Progenitor cell of endocrine pancreas (in vitro differentiated cells): ENCODE measurements around the gene ABCG1. TPM values are rescaled to one million over a fixed set of nuclear protein-coding genes. Genes with fewer than 3 reads are reported as not detected.

Experiments
- DNase-seq: peaks from one replicate; pipeline ENCODE4 v3.0.0; 2021; ENCODE audit warnings: low spot score; ENCODE audit not compliant: unreplicated experiment
- H3K27ac Mint-ChIP-seq: 2 replicates; pipeline ENCODE4 v1.8.0; 2021; ENCODE audit warnings: mild to moderate bottlenecking, moderate library complexity, mixed read lengths
- H3K27me3 Mint-ChIP-seq: 2 replicates; pipeline ENCODE4 v1.8.0; 2021; ENCODE audit warnings: mixed read lengths
- H3K36me3 Mint-ChIP-seq: 2 replicates; pipeline ENCODE4 v1.8.0; 2022; ENCODE audit warnings: mixed read lengths; ENCODE audit not compliant: insufficient read depth
- H3K4me1 Mint-ChIP-seq: 2 replicates; pipeline ENCODE4 v1.8.0; 2021; ENCODE audit warnings: low read depth, mixed read lengths
- H3K4me3 Mint-ChIP-seq: 2 replicates; pipeline ENCODE4 v1.8.0; 2021; ENCODE audit warnings: low read depth, mild to moderate bottlenecking, moderate library complexity, mixed read lengths
- H3K9me3 Mint-ChIP-seq: 2 replicates; pipeline ENCODE4 v1.8.0; 2021; ENCODE audit warnings: low read depth, mixed read lengths
- CTCF ChIP-seq: fragments of 200-600 bp; sonication (generic); IDR thresholded peaks from one replicate; pipeline ENCODE4 v1.5.0; 2021; ENCODE audit warnings: antibody characterized with exemption, mild to moderate bottlenecking; ENCODE audit not compliant: unreplicated experiment
- total RNA-seq: library from RNA; stranded (reverse); gene quantifications from 2 replicates; pipeline ENCODE4 v1.2.1, GENCODE V29; 2021

The ABCG1 gene
- total RNA-seq, 1 donor from 2014 or later = 4.6 TPM

- no peaks in the 10 kb centered on the region for H3K4me1 Mint-ChIP-seq
- H3K36me3 Mint-ChIP-seq = peaks cover 4% of the 10 kb centered on the region
- no peak overlapping the region for H3K4me3 Mint-ChIP-seq
- no peak for TF ChIP-seq CTCF
- H3K9me3 Mint-ChIP-seq = peaks cover 5% of the 10 kb centered on the region
- peaks cover 30% of the 10 kb centered on the region for H3K27me3 Mint-ChIP-seq
- no peak overlapping the region for H3K27ac Mint-ChIP-seq
- DNase-seq = no peak
These were observed 74.8 kb downstream of the ABCG1 start for GRCh38 chr21:42293649-42294272.

GRCh38 chr21:42294273-42294880 lies 75.4 kb downstream of the ABCG1 start:
- no peaks in the 10 kb centered on the region for H3K9me3 Mint-ChIP-seq
- H3K4me1 Mint-ChIP-seq = no peaks in the 10 kb centered on the region
- H3K27me3 Mint-ChIP-seq = peaks cover 30% of the 10 kb centered on the region
- H3K4me3 Mint-ChIP-seq = no peak overlapping the region
- peaks cover 2% of the 10 kb centered on the region for H3K36me3 Mint-ChIP-seq
- TF ChIP-seq CTCF = no peak
- DNase-seq = no peak
- H3K27ac Mint-ChIP-seq = no peak overlapping the region

GRCh38 chr21:42295845-42296244 lies 76.9 kb downstream of the ABCG1 start:
- no peak for TF ChIP-seq CTCF
- no peak overlapping the region for H3K27ac Mint-ChIP-seq
- DNase-seq = no peak
- peaks cover 2% of the 10 kb centered on the region for H3K36me3 Mint-ChIP-seq
- H3K27me3 Mint-ChIP-seq = peaks cover 31% of the 10 kb centered on the region
- H3K4me1 Mint-ChIP-seq = no peaks in the 10 kb centered on the region
- no peaks in the 10 kb centered on the region for H3K9me3 Mint-ChIP-seq
- no peak overlapping the region for H3K4me3 Mint-ChIP-seq

DNA sequence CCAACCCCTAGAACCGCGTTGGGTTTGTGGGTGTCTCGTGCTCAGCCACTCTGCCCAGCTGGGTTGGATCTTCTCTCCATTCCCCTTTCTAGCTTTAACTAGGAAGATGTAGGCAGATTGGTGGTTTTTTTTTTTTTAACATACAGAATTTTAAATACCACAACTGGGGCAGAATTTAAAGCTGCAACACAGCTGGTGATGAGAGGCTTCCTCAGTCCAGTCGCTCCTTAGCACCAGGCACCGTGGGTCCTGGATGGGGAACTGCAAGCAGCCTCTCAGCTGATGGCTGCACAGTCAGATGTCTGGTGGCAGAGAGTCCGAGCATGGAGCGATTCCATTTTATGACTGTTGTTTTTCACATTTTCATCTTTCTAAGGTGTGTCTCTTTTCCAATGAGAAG lies 77.6 kb downstream of the ABCG1 start:
- Mint-ChIP-seq H3K36me3 (peaks cover 2% of the 10 kb centered on the region), H3K9me3 (no peaks in the 10 kb centered on the region), H3K27ac (no peak overlapping the region), H3K27me3 (peaks cover 34% of the 10 kb centered on the region), H3K4me3 (no peak overlapping the region), H3K4me1 (no peaks in the 10 kb centered on the region)
- DNase-seq = no peak
- TF ChIP-seq CTCF = no peak

DNA sequence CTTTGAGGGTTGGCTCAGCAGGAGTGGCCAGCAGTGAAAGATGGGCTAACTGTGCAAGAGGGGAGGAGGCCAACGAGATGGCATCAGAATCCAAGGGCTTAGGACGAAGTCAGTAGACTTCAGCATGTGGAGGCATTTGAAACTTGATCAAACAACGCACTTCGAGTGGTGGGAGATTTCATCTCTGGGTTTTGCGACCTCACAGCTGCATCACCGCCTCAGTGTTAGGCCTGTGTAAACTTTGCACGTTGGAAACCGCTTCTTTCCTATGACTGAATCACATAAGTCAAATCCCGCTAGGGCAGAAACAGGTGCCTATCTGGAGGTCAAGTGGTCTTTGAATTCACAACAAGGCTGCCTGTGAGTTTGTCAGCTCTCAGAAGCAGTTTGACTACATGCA lies 78.4 kb downstream of the ABCG1 start:
- TF ChIP-seq CTCF = no peak
- H3K27ac Mint-ChIP-seq = no peak overlapping the region
- H3K4me3 Mint-ChIP-seq = no peak overlapping the region
- peaks cover 2% of the 10 kb centered on the region for H3K36me3 Mint-ChIP-seq
- no peaks in the 10 kb centered on the region for H3K9me3 Mint-ChIP-seq
- H3K4me1 Mint-ChIP-seq = no peaks in the 10 kb centered on the region
- peaks cover 34% of the 10 kb centered on the region for H3K27me3 Mint-ChIP-seq
- no peak for DNase-seq
